D721Med (cell line): ENCODE data around the gene GPR15.

ENCODE experiments used
- DNase-seq: peaks from one replicate; pipeline ENCODE4 v3.0.0; 2011; ENCODE audit warnings: low spot score; ENCODE audit not compliant: insufficient read length
- FAIRE-seq: peaks from 2 replicates; lab custom pipeline; 2011; peaks lifted over from hg19 to GRCh38; lab: Jason Lieb, UNC
- CTCF ChIP-seq: IDR thresholded peaks from 2 replicates; pipeline ENCODE4 v1.5.1; 2012; ENCODE audit warnings: mild to moderate bottlenecking, control low read depth; ENCODE audit not compliant: insufficient read depth; ENCODE audit errors: missing control alignments

GPR15 gene

GRCh38 chr3:98519351-98519750 is 12.4 kb upstream of the GPR15 start:
- no peak for FAIRE-seq
- TF ChIP-seq CTCF, result no peak
- DNase-seq, result no peak

- FAIRE-seq (no peak), DNase-seq (no peak)
- TF ChIP-seq CTCF, result no peak
Measured at GRCh38 chr3:98521897-98522543, 9.8 kb upstream of the GPR15 start.

- no peak for TF ChIP-seq CTCF
- peak; percentile 42 for DNase-seq
- FAIRE-seq, result no peak
Measured at GRCh38 chr3:98522544-98523281, 9.1 kb upstream of the GPR15 start, which contains the start of gene CLDND1. Gene CLDND1 (minus strand): TSS chr3:98522902. CDS start chr3:98521424, 1,478 bp downstream.

- FAIRE-seq (no peak), DNase-seq (no peak)
- TF ChIP-seq CTCF, result no peak
Measured at GRCh38 chr3:98525494-98525893, 6.3 kb upstream of the GPR15 start.

- FAIRE-seq, result no peak
Measured at GRCh38 chr3:98528474-98529346, 3.1 kb upstream of the GPR15 start.

More at GRCh38 chr3:98528474-98529346, 3.1 kb upstream of the GPR15 start:
- no peak for TF ChIP-seq CTCF
- no peak for DNase-seq
